SK-MEL-5 (cell line): ENCODE data around the gene SHMT2. TPM values are rescaled to one million over a fixed set of nuclear protein-coding genes. Genes with fewer than 3 reads are reported as not detected.

Source experiments
- DNase-seq: peaks from one replicate; pipeline ENCODE4 v3.0.0-alpha.2; 2016; ENCODE audit warnings: low read depth, low spot score
- in situ Hi-C: cut with HindIII; loops from 2 replicates; pipeline ENCODE4 v1.10.0; 2016; ENCODE audit warnings: low sequenced_read_pairs, high pct_unique_total_duplicates, low pct_unique_long_range_greater_than_20kb
- total RNA-seq: library from RNA; depleted of rRNA; stranded (reverse); fragments of >200 nt; shearing (Covaris generic); gene quantifications from 2 replicates; pipeline ENCODE4 v1.2.3, GENCODE V29; 2014

The SHMT2 gene
- total RNA-seq, 1 experiment from 2014 or later, result 365 TPM

DNA sequence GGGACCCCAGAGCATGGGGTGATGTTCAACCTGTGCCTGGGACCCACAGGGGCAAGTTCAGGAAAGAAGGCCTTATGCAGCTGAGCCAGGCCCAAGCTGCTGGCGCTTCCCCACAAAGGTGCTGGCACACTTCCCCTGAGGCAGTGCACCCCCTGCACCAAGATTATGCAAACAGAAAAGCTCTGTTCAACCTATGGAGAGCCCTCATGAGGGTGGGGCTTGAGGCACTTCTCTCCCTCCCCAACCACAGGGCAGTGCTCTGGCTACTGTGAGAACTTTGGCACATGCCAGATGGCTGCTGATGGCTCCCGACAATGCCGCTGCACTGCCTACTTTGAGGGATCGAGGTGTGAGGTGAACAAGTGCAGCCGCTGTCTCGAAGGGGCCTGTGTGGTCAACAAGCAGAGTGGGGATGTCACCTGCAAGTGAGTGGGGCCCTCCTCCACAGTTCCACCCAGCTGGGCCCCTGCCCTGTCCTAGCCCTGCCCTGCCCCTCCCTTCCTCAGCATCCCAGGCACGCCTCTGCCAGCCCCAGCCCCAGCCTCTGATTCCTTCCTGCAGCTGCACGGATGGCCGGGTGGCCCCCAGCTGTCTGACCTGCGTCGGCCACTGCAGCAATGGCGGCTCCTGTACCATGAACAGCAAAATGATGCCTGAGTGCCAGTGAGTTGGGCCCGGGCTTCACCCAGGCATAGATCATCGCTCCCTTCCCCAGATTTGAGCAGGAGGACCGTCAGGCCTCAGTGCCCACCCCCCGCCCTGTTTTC, 18.4 kb upstream of the SHMT2 start:
- DNase-seq, result no peak
- in situ Hi-C loops, result no loop called here

DNA sequence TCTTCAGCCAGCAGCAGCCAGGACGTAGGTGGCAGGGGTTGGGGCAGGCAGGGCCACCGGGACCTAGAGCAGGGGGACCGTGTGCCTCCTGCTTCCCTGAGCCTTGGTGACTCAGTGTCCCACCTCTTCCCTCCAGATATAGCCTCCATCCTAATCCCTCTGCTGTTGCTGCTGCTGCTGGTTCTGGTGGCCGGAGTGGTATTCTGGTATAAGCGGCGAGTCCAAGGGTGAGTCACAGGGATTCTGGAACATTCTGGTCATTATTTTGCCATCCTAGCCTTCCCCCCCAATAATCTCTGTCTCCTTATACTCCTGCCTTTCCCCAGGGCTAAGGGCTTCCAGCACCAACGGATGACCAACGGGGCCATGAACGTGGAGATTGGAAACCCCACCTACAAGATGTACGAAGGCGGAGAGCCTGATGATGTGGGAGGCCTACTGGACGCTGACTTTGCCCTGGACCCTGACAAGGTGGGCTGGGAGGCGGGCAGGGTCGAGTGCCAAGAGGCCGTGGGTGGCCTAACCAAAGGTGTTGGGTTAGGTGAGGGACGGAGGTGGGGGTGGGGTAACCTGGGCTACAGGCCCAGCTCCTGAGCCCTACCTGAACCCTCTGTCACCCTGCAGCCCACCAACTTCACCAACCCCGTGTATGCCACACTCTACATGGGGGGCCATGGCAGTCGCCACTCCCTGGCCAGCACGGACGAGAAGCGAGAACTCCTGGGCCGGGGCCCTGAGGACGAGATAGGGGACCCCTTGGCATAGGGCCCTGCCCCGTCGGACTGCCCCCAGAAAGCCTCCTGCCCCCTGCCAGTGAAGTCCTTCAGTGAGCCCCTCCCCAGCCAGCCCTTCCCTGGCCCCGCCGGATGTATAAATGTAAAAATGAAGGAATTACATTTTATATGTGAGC, 17.5 kb upstream of the SHMT2 start:
- in situ Hi-C loops, result no loop called here

DNA sequence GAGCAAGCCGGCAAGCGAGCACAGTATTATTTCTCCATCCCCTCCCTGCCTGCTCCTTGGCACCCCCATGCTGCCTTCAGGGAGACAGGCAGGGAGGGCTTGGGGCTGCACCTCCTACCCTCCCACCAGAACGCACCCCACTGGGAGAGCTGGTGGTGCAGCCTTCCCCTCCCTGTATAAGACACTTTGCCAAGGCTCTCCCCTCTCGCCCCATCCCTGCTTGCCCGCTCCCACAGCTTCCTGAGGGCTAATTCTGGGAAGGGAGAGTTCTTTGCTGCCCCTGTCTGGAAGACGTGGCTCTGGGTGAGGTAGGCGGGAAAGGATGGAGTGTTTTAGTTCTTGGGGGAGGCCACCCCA, 16.8 kb upstream of the SHMT2 start:
- DNase-seq, result no peak
- in situ Hi-C loops, result no loop called here

More for the DNA sequence above, 17.5 kb upstream of the SHMT2 start:
- no peak for DNase-seq

DNA sequence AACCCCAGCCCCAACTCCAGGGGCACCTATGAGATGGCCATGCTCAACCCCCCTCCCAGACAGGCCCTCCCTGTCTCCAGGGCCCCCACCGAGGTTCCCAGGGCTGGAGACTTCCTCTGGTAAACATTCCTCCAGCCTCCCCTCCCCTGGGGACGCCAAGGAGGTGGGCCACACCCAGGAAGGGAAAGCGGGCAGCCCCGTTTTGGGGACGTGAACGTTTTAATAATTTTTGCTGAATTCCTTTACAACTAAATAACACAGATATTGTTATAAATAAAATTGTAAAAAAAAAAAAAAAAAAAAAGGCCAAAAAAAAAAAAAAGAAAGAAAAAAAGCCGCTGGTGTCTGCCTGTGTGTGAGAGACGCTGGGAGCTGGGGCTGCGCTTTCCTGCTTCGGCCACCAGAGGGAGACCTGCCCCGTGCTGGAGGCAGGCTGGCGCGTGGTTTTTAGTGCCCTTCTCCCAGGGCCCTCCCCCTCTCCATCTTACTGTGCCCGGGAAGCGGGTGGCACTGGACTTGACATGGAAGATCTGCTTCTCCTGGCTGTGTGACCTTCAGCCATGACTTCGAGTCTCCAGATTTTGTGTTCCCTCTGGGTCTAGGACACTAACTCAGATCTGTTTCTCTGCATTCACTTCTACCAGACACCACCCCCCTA, 16.3 kb upstream of the SHMT2 start:
- in situ Hi-C loops, result no loop called here

DNA sequence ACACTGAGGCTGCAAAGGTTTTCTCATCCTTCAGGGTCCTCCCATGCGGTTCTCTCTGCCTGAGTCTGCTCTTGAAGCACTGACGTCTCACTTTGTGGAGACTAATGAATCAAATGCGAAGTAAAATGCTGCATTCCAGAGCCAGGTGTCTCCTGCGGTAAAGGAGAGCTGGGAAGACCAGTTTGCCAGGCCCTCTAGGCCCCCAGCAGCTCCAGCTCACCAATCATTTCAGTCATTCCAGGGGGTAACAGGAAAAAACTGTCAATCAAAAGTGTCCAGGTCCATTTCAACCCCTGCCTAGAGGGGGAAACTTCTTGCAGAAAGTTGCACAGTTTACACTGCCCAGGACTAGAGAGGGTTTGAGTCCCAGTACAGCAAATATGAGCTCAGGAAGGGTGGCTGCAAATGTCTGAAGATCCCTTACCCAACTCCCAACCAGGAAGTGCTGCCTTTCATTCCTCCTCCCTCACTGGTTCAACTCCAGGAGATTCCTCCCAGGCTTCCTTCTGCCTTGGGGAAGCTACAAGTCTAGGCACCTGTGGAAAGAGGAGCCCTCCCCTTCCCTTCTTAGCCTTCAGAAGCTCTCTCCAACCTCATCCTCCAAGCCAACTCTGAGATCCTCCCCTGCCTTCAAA, 15.6 kb upstream of the SHMT2 start:
- in situ Hi-C loops, result no loop called here
- no peak for DNase-seq

More for the DNA sequence above, 16.3 kb upstream of the SHMT2 start:
- peak; percentile 90 for DNase-seq

DNA sequence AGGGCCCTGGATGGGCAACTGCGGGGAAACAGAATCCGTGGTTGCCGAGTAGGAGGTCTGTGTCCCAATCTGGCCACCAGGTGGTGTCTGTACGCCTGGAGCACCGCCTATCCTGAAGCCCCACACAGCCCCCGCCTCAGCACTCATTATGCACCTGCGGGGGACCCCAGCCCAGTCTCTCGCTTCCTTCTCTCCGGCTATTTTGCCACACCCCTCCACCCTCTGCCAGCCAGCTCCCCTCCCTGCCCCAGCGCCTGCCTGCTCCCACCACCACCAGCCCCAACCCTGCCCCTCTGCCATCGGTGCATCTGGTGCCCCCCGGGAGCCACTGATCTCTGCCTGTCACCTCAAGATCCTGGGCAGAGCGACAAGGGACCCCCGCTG, 15.1 kb upstream of the SHMT2 start:
- in situ Hi-C loops, result no loop called here

DNA sequence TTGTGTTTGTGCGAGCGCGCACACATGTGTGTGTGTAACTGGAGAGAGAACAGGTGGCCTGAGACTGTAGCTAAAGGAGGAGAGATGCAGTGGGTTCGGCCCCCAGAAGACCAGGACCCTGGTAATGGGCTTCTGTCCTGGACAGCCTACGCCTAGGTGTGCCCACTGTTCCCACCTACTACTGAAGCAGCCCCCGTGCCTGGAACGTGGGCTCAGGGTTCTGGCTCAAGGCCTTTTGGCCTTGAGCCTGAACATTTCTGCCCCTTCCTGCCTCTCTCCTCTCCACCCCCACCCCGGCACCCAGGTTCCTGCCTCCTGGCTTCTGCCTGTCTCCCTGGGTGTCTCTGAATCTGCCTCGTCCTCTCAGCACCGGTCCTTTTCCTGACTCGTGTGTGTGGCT, 14.4 kb upstream of the SHMT2 start:
- in situ Hi-C loops, result no loop called here
- no peak for DNase-seq

More for the DNA sequence above, 15.1 kb upstream of the SHMT2 start:
- peak; percentile 80 for DNase-seq

DNA sequence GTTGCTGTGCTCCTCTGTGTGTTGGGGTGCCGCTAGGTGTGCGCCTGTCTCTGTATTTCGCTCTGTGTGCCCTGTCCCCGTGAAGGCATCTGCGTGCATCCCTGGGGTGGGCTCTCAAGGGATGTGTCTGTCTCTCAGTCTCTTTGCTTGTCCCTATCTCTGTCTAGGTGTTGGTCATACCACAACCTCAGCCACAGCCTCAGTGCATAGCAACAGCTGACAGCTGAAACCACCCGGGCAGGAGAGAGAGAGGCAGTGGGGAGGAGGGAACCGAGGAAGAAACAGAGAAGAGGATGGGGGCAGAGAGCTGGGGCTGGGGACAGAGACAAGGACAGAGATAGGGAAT, 13.9 kb upstream of the SHMT2 start:
- peak; percentile 41 for DNase-seq
- in situ Hi-C loops, result no loop called here

DNA sequence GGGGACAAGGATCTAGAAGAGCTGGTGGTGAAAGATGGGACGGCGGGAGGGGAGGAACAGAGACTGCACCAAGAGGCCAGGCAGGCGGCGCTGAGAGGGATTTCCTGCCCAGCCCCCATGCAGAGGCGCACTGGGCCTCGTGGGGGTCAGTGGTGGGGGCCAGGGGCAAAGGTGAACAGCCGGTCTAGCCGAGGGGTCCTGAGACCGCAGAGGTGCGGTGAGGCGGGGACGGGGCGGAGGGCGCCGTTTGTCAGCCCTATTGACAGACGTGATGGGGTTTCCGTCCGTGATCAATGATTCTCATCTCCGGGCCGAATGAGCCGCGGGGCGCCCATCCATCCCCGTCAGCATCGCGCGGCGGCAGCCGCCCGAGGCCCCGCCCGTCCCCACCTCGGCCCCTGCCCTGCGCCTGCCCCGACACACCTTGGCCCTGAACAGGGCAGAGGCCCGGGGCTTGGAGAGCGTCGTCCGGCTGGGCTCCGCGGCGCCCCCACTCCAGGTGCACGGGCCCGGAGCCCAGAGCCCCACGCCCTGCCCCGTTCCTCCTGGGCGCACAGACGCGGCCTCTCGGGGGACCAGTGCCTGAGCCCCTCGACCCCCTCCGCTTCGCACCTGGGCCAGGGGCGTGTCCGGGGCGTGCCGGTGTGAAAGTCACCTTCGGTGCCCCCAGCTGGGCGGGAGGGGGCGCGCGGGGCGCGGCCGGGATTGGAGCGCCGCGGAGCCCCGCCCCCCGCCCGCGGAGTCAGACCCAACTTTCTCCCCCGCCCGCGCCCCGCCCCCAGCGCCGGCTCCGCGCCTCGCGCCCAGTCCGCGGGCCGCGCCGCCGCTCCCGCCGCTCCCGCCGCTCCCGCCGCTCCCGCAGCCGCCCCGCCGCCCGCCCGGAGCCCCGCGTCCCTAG, 13.2 kb upstream of the SHMT2 start, which contains the start of gene NXPH4:
Gene NXPH4 (plus strand): TSS at position 781 of the 898 bp plus-strand sequence. CDS start 176 bp downstream, outside the sequence.
- DNase-seq, result peak; percentile 32
- in situ Hi-C loops, result no loop called here

DNA sequence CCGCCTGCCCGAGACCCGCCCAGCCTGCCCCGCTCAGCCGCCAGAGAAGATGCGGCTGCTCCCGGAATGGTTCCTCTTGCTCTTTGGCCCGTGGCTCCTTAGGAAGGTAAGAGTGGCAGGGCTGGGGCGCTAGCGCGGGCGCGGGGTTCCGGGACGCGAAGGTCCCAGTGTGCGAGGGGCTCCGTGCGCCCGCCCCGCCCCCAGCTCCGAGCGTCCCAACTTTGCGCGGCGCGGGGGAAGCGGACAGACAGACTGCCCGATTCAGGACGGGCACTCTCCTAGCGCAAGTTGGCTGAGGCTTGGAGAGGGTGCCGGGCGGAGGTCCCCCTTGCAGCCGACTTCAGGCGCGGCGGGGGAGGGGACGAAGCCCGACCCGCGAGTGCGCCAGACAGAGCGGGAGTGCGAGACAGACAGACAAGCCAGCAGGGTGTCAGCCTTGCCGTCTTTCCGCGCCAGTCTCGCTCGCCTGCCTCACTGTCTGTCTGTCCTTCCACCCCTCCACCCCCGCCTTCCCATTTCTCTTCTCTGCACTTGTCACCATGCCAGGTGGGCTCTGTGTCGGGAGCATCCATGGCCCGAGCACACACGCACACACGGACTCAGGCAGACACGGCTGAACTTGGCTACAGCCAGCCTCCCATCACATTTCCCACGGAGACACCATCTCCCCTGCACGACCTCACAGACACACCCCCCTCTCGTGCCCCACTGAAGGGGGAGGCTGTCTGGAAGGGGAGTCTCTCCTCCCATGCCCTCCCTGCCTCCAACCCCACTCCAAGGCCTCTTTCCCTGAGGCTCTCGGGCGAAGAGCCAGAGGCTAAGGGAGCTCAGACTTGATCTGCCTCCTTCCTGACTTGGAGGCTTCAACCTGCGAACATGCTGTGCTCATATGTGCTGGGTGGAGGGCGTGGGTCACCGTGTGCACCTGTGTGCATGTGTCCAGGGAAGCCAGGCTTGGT, 12.3 kb upstream of the SHMT2 start:
- in situ Hi-C loops, result no loop called here
- no peak for DNase-seq

DNA sequence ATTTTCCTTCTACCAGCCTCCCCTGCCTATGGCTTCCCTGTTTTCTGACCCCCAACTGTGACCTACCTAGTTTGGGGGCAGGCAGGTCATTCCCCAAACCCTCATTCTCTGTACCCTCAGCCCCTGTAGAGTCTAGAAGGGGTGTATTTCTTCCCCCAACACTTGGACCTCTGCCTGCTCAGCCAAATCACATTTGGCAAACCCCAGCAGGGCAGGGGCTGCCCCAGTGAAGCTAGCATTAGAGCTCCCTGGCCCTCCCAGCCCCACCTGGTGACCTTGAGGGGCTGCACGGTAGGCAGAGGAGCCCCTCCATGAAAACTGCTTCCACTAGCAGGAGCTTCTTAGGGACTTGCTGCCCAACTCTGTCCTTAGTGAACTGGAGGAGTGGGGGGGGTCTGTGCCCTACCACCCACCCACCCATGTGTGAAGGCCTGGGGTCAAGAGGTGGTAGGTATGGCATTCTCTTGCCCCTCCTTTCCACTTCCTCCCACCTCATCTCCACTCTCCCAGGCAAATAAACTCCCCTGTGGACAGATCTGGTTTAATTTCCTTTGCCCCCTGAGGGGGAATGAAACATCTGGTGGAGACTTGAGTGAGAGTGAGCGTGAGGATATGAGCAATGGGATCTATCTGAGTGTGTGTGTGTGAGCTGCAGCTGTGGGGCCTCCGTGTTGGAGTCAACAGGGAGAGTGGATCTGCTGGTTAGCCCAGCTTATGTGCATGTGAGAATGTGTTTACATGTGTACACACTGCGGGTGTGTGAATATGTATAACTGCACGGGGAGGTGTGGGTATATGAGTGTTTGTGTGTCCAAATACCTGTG, 11.3 kb upstream of the SHMT2 start:
- DNase-seq, result no peak
- in situ Hi-C loops, result no loop called here

DNA sequence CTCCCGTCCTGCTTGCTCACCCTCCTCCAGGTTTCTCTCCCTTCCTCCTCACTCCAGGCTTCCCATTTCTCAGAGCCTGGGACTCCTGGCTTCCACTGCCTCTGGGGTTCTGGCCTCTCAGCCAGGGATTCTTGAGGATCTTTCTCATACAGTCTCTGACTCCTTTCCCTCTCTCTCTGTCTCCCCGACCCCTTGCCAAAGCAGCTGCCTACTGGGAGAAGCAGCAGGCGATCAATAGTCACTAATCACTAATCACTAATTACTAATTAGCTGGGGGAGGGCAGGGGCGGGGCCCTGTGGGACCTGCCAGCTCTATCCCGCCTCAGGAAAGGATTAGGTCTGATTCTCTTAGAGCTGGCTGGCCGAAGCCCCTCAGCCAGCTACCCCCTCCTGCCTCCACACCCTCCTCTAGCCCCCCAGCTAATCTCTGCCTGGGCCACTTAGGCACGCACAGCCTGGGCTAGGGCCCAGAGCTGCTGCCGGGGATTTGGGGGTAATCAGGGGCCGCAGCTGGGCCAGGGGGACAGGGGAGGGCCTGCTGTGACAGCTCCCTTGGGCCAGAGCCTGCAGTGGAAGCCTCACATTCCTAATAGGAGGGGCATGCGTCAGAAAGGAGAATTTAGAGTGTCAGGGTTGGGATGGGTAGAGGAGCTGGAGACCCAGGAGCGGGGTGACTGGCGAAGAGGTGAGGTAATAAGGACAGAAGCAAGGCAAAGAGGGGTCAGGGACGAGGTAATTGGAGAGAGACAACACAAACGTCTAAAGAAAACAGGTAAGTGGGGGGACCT, 10.1 kb upstream of the SHMT2 start:
- DNase-seq, result no peak
- in situ Hi-C loops, result no loop called here

DNA sequence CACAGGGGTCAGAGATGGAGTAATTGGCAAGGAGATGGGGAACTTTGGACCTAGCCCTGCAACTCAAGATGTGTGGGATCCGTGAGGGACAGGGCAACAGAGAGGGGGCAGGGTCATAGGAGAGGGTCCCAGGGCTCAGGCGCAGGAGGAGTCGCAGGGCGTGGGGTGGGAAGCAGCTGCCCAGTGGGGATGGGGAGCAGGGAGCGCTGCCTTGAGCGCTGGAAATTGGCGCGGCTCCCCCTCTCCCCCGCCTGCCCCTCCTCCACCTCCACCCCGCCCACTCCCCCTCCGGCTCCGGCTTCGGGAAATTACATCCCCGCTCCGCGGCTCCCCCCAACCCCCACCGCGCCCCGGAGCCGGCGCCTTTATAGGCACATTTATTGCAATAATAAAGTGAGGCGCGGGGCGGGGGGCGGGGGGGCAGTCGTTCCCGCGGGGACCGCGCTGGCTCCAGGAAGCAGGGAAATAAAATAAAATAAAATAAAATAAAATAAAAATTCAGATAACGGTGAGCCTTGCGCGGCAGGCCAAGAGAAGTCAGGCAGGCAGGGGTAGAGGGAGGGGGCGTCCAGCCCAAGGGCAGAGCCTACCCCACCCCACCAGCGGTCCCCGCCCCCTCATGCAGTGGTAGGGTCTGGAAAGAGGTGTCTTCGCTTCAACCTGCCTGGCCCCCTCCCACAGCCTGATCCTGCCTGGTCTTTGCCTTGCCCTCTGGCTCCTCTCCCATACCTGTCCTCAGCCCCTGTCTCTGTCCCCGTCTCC, 9.3 kb upstream of the SHMT2 start:
- no peak for DNase-seq
- in situ Hi-C loops, result no loop called here

DNA sequence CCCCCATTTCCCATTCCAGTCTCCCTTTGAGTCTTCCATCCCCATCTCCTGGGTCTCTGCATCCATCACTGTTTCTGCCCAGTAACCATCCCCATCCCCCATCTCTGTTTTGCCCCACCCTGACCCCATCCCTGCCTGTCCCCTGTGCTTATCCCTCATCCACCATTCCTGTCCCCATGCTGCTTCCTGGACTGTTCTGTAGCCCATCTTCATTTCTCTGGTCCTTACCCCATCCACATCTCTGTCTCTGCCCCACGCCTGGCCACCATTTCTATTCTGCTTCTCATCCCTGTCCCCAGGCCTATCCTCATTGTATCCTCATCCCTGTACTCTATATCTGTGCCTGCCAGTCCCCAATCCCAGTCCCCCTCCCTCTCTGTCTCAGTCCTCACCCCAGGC, 8.7 kb upstream of the SHMT2 start:
- in situ Hi-C loops, result no loop called here
- DNase-seq, result no peak
